HG03103 (cell line): Measurements from ENCODE around the gene TPGS2.
"Not testable (repeated sequence)": the region's sequence is repeated elsewhere in the genome, so short reads cannot be mapped to it uniquely, and the experiment has no call there.

ENCODE experiments used
- ATAC-seq: cut with Tn5 transposase; IDR thresholded peaks from one replicate; pipeline ENCODE4 v1.9.1; 2021; ENCODE audit warnings: low read depth; ENCODE audit not compliant: unreplicated experiment

TPGS2 gene

DNA sequence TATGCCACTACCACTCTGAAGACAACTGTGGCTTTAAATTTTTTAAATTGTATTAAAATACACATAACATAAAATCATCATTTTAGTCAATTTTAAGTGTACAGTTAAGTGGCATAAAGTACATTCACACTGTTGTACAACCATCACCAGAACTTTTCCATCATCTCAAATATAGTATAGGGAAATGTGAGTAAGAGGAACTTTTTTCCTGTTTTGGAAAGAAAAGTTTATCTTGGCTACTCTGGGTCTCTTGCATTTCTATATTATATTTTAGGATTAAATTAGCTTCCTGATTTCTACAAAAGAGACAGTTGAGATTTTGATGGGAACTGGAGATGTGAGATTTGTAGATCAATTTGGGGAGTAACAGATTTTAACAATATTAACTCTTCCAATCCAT lies 3.3 kb downstream of the TPGS2 start:
- ATAC-seq, result no peak

DNA sequence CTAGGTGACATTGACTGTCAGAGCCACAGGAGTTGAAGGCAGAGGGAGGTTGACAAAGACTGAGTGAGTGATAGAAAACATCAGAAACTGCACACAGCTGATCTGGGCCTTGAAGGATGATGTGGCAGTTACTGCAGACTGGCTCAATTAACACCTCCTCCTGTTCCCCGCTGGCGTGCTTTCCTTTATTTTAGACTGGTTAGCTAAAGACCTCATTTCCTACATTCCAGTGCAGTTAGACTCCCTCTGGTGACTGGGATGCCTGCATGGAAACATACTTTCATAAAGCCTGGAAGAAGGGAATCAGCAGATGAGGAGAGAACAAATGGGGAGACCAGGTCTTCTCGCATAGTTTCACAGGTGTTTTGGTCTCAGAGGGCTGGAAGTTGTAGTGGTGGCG lies 7.1 kb downstream of the TPGS2 start:
- ATAC-seq, result no peak

DNA sequence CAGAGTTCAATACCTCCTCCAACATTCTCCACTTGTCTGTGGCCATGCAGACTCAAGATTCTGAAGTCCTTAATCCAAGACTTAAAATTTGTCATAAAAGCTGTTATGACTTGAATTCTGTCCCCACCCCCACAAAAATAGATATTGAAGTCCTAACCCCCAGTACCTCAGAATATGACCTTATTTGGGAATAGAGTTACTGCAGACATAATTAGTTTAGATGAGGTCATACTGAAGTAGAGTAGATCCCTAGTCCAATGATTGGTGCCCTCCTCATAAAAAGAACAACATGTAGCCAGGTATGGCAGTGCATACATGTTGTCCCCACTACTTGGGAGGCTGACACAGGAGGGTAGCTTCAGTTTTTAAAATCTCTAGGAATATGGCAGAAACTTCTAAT lies 9.2 kb downstream of the TPGS2 start:
- no peak for ATAC-seq

DNA sequence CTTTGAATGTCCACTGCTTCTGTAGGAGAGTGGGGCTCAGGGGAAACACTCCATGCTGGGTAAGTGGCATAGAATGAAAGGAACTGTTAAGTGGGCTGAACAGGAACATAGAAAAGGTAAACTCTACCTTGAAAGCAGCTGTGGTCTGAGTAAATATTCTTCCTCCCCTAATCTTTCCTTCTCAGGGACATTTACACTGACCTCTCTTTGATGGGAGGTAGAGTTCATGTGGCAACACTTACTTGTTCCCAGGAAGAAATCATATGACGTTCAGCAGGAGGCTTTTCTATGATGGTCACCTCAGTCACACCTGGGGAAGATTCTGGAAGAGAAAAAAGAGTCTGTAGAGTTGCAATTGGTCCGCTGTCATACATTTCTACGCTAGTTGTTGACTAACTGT lies 10.2 kb downstream of the TPGS2 start:
- ATAC-seq, result no peak

DNA sequence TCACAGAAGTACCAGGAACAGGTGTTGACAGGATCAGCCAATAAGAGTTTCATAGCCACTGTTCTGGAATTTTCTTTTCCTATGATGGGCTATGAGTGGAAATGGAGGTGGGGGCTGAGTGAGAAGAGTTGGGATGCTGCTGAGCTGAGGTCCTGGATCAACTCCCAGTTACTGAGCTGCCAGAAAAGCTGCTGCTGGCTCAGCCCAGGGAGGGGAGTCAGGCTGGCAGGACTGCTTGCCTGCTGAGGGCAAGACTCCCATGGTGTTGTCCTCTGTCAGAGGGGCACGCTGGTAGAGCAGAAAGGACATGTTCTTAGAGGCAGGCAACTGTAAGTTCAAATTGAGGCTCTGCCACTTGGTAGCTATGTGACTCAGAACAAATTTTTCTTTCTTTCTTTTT lies 11.8 kb downstream of the TPGS2 start:
- no peak for ATAC-seq

DNA sequence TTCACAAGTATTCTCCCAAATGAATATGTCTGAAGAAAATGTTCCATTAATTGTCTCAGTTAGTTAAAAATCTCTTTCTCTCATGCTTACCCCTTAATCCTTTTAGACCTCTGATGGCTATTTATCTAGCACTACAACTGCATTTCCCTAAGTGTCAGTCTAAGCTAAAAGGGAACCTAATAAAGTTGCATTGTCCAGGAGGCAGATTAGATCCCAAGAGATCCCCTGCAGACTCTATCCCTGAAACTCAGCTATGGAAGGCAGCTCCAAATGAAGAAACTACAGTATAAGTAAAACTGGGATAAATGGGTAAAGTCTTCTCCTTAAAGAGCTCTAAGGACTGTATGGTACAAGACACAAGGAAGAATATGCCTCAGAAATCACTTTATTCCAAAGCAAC lies 12.7 kb downstream of the TPGS2 start:
- not testable (repeated sequence) for ATAC-seq

DNA sequence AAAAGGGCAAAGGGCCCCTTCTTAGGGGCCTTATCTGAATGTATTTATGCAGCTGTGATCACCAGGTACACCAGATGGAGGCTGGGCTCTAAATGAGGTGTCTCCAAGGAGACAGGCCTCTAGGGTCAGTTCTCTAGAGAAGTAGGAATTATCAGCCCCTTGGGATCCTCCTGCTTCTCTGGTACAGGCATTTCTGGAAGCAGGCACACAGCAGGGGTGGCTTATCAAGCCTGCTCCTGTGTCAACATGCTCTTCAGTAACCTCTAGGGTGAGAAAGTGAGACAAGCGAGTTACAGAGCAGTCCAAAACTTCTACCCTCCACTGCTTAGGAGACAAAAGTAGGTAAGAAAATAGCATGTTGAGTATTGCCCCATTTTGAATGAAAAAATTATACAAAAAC lies 13.8 kb downstream of the TPGS2 start:
- ATAC-seq, result no peak

DNA sequence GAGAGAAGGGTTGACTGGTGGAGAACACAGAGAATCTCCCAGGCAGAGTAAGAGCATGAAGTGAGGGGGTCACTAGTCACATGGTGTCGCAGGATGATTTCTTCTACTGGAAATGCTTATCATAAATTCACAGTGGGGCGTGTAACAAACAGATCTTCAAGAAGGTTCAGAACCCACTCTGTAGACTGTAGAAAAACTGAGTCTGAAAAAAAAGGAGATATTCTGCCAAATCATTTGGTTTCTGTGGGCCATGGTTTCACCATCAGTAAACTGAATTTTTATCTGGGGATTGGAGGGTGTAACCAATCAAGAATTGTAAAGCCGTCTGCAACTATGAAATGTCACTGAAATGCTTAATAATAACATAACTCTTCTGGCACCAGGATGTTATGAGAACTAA lies 15.0 kb downstream of the TPGS2 start:
- ATAC-seq, result no peak

DNA sequence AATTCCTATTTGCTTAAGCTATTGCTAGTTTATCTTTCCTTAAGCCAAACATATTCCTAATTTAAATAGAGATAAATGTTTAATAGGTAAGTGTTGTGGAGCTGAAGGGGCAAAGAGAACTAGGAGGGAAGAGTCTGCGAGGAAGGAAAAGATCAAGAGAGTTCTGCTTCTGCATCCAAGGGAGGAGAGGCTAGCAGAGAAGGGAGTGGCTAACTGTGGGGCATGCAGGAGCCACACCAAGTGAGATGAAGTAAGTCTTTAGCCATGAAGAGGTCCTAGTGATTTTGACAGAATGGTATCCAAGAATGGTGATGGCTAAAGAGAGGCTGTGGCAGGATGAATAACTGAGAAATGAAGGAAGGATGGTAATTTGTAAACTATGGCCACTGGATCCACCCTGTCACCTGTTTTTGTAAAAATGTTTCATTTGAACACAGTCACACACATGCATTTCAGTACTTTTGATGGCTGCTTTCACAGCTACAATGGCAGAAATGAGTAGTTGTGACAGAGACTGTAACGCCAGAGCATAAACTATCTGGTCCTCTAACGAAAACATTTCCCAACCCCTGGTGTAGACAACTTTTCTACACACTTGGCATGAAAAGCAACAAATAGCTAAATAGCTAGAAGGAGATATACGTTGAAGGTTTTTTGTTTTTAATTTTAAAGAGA lies 15.6 kb downstream of the TPGS2 start:
- no peak for ATAC-seq

DNA sequence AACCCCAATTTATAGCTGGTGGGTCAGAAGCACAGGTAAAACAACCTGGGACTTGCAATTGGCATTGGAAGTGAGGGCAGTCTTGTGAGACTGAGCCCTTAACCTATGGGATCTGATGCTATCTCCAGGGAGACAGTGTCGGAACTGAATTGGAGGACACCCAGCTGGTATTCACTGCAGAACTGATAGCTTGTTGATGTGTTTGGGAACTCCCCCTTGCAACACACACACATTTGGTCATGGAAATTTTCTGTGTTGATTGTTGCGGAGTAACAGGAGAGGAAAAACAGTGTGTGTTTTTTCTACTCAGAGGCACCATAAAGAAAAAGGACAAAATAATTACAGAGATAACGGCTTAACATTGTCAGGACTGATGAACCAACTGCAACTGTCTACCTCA lies 16.1 kb downstream of the TPGS2 start:
- no peak for ATAC-seq

DNA sequence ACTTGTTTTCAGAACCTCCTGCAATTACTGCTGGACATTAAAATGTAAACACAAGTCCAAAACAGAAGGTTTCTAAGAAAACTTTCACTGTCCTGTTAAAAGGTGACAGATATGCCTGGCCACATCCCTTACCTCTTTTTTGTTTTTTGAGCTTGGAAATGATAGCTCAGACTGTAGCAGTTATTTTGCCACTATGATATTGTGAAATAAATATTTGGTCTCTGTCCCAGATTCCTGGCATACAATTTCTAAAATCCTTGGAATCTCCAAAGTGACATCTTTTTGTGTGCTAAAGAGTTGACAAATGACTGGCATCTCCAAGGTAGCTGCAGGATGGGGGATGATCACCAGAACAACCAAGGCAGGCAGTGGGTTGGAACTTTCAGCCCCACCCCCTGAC lies 16.8 kb downstream of the TPGS2 start:
- no peak for ATAC-seq

DNA sequence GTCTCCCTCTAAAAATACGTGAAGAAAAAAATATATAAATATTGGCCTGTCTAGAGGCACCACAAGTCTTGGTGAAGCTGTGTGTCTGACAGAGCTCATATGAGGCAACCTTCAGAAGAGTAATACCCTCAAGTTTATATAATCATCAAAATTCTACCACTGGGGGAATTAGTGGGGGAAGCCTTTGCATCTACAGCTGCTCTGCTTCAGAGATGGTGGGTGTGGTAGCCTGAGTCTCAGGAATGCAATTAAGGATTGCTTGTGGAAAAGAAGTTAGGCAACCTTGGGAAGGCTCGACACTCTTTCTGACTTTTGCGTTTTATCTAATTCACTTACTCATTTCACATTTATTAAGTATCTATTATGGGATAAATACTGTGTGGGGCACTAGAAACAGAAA lies 17.4 kb downstream of the TPGS2 start:
- no peak for ATAC-seq

DNA sequence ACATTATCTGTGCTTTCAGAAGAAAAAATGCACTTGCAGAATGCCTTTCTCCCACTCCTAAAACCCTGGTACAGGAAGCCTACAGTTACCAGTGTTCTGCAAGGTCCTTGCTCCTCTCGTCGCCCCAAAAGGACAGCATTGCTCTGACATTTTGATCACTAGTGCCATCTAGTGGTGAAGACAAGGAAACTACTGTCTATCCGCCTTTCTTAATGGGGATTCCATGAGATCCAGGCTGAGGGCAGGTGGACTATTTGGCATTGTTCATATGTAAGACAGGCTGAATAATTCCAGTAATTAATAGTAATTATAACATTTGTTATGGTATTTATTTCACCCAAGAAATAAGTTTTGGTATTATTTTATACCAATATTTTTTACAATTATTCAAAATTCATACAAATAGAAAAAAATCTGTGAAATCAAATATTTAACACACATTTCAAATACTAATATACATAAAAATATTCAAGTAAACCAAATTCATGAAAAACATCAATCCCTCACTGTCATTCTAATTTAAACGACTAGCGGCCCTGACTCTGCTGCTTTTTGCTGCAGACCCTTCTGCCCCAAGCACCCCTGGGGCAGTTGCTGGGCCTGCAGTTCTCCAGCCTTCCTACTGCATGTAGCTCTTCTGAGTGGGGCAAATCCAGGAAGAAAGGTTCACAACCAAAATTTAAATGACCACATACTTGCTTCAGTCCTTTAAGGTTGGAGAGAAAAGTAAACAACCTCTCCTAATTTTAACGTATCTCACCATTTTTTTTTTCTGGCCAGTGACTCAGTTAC lies 19.0 kb downstream of the TPGS2 start:
- peak; percentile 97 for ATAC-seq

DNA sequence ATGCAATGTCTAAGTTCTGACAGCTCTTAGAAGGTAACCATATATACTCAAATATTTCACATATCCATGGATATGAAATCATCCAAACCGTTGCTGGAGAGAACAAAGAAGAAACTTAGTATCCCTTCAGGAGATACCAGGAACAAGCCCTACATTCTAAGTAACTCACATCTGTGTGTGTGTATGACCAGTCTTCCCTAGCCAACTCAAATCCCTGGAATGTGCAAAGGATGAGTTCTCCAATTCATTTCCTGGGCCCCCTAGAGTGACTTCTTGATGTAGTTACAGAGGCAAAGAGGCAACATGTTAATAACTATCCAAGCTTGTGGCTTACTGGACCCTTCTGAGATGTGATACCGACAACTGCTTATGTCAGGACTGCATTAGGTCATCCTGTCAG lies 20.1 kb downstream of the TPGS2 start:
- ATAC-seq, result no peak

DNA sequence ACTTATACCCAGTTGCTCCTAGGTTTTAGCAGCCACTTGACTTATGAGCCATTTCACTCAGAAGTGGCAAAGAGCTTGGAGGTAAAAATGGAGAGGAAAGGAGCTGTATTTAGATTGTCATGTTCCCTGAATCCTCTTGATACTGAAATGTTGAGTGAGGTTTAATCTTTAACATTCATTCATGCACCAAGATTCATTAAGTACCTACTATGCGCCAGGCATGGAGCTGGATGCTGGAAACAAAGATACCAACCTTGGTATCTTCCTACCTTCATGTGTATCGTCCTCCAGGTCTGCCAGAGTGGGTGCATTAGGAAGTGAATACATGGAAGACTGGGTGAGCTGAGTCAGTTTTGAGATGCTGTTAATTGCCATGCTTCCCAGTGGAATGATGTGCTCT lies 23.7 kb downstream of the TPGS2 start:
- no peak for ATAC-seq

DNA sequence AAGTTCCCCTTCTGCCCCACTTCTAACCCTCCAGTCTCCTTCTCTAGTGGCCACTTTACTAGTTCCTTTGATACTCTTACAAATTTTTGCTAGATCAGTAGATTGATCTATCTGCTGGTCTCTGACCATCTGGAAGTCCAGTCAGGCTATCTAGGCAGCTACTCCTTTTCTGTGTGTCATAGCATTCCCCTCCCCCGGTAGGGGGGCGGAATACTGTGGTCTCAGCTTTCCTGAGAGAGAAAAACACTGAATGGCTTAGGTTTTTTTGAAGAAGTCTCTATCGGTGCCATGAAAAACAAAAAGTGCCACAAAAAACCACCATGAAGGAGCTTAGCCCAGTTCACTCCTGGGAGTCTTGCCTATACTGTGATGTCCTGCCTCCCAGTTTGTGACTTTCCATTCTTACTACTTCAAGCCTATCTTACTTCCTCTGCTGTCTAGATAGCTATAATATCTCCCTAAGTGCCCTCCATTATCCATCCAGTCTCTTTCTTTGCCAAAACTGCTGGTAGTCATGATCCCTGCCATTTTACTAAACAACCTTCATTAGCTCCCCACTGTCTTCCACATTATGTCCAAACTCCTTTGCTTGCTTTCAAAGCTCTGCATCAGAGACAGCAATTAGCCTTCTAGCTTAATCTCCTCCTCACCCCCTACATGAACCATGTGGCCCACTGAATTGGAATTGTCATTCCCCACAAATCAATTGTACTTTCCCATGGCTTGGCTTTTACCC lies 29.9 kb downstream of the TPGS2 start:
- ATAC-seq, result no peak

DNA sequence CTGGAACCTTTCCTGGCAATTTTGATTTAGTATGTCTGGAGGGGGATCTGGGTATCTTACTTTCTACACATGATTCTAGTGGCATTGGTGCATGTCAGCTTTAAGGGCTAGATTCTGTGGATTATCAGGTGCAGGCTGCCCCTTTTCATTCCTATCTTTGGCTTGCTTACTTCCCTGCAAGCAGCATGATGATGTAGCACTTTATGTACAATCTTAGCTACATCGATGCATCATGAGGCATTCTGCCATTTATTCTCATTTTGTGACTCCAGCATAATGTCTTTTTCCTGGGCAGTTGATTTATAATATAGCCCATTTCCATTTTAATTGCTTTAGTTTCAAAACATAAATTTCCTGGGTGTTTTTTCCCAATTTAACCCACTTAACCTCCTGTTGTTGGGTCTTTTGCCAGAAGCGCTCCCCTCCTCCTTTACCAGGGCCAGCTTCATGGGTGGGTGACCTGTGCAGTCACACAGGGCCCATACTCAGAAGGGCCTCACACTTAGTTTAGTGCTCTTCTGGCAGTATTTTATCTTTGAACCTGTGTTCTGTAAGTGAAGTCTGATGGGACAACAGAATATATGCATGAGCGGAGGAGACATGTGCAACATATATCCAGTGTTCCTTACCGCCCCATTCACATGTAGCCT lies 36.0 kb downstream of the TPGS2 start:
- ATAC-seq, result no peak

DNA sequence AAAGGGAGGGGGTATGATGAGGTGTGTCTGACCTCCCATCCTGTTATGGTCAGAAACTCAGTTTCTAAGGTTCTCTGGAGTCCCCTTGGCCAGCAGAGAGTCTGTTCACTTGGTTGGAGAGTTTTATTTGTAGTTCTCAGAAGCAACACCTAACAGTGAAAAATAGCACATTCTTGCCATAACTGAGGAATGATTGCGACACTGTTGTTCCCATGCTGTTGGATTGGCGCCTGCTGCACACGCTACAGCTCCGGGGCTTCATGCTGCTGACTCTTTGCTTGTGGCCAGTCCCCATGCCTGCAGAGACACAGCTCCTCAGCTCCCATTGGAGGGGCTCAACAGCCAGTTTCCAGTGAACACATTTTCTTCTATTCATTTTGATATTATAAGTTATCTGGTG lies 42.1 kb downstream of the TPGS2 start:
- no peak for ATAC-seq

DNA sequence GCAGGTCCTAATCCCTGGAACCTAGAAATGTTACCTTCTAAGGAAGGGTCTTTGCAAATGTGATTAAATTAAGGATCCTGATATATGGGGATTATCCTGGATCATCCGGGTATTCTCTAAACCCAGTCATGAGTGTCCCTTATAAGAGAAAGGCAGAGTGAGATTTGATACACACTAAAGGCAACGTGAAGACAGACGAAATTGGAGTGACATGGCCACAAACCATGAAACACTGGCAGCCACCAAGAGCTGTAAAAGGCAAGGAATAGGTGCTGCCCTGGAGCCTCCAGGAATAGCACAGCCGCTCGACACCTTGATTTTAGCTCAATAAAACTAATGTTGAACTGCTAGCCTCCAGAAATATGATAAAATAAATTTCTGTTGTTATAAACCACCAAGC lies 45.0 kb downstream of the TPGS2 start:
- ATAC-seq, result no peak

DNA sequence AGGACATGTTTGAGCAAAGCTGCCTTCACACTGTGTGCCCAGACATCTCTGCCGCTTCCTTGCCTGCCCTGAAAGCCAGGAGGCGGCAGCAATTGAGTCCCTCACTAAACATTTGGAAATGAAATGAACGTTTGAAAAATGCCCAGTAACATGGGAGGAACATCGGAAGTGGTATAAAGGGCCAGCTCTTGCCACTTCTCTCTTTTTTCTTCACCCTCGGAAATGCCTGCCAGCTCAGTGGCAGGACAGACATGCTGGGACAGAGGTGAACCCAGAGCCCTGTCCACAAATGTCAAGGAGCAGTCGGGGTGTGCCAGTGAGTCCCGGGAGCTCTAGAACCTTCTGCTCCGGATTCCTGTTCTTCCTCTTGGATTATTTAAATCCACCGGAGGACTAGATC lies 46.1 kb downstream of the TPGS2 start:
- ATAC-seq, result no peak

DNA sequence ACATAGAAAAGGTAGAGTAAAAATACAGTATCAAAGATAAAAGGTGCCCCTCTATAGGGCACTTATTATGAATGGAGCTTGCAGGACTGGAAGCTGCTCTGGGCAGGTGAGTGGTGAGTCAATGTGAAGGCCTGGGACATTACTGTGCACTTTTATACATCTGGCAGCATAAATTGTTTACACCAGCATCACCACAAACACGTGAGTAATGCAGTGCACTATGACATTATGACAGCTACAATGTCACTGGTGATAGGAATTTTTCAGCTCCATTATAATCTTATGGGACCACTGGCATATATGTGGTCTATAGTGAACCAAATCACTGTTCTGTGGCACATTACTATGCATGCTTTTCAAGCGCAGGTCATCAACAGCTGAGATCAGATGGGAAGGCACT lies 48.1 kb downstream of the TPGS2 start:
- ATAC-seq, result no peak
